Neural crest cell (in vitro differentiated cells): ENCODE measurements around the gene ZNF808. TPM values are rescaled to one million over a fixed set of nuclear protein-coding genes. Genes with fewer than 3 reads are reported as not detected.
"Not testable (repeated sequence)": the region's sequence is repeated elsewhere in the genome, so short reads cannot be mapped to it uniquely, and the experiment has no call there.

ENCODE experiments used
- DNase-seq: peaks from one replicate; pipeline ENCODE4 v3.0.0; 2021; ENCODE audit warnings: low read depth, mixed read lengths, low spot score
- H3K27ac Mint-ChIP-seq: one replicate; pipeline ENCODE4 v1.8.0; 2021; ENCODE audit warnings: mild to moderate bottlenecking, mixed read lengths; ENCODE audit not compliant: unreplicated experiment
- H3K27me3 Mint-ChIP-seq: 2 replicates; pipeline ENCODE4 v1.8.0; 2021; ENCODE audit warnings: low read depth, mild to moderate bottlenecking, mixed read lengths
- H3K36me3 Mint-ChIP-seq: 2 replicates; pipeline ENCODE4 v1.8.0; 2021; ENCODE audit warnings: low read depth, mild to moderate bottlenecking, mixed read lengths
- H3K4me1 Mint-ChIP-seq: 2 replicates; pipeline ENCODE4 v1.8.0; 2021; ENCODE audit warnings: mixed read lengths
- H3K4me3 Mint-ChIP-seq: one replicate; pipeline ENCODE4 v1.8.0; 2021; ENCODE audit warnings: mild to moderate bottlenecking, mixed read lengths
- H3K9me3 Mint-ChIP-seq: 2 replicates; pipeline ENCODE4 v1.8.0; 2021; ENCODE audit warnings: mixed read lengths
- total RNA-seq: library from RNA; stranded (reverse); gene quantifications from 2 replicates; pipeline ENCODE4 v1.2.1, GENCODE V29; 2021
- TF ChIP-seq, protein P1 (sequence below): fragments of 200-600 bp; sonication (generic); conservative IDR thresholded peaks from 2 replicates; pipeline ENCODE4 v1.5.0; 2021; ENCODE audit warnings: antibody characterized with exemption, mild to moderate bottlenecking

The ZNF808 gene
- total RNA-seq, 1 donor from 2014 or later = 23.4 TPM

GRCh38 chr19:52520013-52520412 lies 7.5 kb upstream of the ZNF808 start:
- Mint-ChIP-seq H3K9me3 (no peaks in the 10 kb centered on the region), H3K27ac (no peak overlapping the region), H3K4me3 (no peak overlapping the region), H3K27me3 (no peaks in the 10 kb centered on the region), H3K36me3 (peaks cover 3% of the 10 kb centered on the region), H3K4me1 (peaks cover 17% of the 10 kb centered on the region)
- DNase-seq = no peak
- TF ChIP-seq, protein P1, sequence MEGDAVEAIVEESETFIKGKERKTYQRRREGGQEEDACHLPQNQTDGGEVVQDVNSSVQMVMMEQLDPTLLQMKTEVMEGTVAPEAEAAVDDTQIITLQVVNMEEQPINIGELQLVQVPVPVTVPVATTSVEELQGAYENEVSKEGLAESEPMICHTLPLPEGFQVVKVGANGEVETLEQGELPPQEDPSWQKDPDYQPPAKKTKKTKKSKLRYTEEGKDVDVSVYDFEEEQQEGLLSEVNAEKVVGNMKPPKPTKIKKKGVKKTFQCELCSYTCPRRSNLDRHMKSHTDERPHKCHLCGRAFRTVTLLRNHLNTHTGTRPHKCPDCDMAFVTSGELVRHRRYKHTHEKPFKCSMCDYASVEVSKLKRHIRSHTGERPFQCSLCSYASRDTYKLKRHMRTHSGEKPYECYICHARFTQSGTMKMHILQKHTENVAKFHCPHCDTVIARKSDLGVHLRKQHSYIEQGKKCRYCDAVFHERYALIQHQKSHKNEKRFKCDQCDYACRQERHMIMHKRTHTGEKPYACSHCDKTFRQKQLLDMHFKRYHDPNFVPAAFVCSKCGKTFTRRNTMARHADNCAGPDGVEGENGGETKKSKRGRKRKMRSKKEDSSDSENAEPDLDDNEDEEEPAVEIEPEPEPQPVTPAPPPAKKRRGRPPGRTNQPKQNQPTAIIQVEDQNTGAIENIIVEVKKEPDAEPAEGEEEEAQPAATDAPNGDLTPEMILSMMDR = no peak

DNA sequence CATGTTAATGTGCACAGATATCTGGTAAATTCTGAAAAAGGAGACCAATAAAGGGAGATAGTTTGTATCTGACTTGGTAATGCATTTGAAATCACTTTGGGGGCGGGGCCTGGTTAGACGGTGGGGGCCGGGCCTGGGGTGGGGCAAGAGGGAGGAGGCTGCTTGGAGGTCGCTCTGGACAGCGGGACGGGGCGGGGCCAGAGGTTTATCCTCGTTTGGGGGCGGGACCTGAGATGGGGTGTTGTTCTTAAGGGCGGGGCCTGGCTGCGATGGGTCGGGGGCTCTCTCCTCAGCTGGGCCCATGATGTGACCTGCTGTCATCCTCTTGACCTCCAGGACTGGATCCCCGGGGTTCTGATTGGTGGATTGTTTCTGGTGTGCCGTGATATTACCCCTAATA lies 4.9 kb upstream of the ZNF808 start:
- TF ChIP-seq, protein P1 = no peak
- Mint-ChIP-seq H3K27ac (no peak overlapping the region), H3K9me3 (no peaks in the 10 kb centered on the region), H3K27me3 (no peaks in the 10 kb centered on the region), H3K4me1 (peaks cover 24% of the 10 kb centered on the region), H3K36me3 (no peaks in the 10 kb centered on the region), H3K4me3 (peak overlapping the region; percentile 39)
- no peak for DNase-seq

DNA sequence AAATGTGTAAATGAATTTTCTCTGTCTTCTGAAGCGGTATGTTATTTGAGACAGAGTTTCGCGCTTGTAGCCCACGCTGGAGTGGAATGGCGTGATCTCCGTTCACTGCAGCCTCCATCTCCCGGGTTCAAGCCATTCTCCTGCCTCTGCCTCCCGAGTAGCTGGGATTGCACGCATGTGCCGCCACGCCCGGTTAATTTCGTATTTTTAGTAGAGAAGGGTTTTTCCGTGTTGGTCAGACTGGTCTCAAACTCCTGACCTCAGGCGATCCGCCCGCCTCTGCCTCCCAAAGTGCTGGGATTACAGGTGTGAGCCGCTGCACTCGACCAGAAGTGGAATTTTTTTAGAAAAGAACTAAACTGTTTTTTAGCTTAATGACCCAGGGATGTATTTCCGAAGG lies 3.4 kb upstream of the ZNF808 start:
- Mint-ChIP-seq H3K4me3 (no peak overlapping the region), H3K27ac (no peak overlapping the region), H3K4me1 (peaks cover 27% of the 10 kb centered on the region), H3K27me3 (no peaks in the 10 kb centered on the region), H3K36me3 (no peaks in the 10 kb centered on the region), H3K9me3 (no peaks in the 10 kb centered on the region)
- TF ChIP-seq, protein P1 = no peak
- no peak for DNase-seq

GRCh38 chr19:52527956-52528351 lies 486 bp downstream of the ZNF808 start:
- peak overlapping the region; percentile 95 for H3K4me3 Mint-ChIP-seq

GRCh38 chr19:52532480-52532879 lies 5.0 kb downstream of the ZNF808 start:
- Mint-ChIP-seq H3K27ac (no peak overlapping the region), H3K36me3 (no peaks in the 10 kb centered on the region)
- TF ChIP-seq, protein P1 = no peak

More at GRCh38 chr19:52527956-52528351, 486 bp downstream of the ZNF808 start:
- TF ChIP-seq, protein P1 = no peak
- no peaks in the 10 kb centered on the region for H3K9me3 Mint-ChIP-seq
- H3K4me1 Mint-ChIP-seq = peaks cover 19% of the 10 kb centered on the region
- no peaks in the 10 kb centered on the region for H3K27me3 Mint-ChIP-seq
- H3K36me3 Mint-ChIP-seq = no peaks in the 10 kb centered on the region
- DNase-seq = no peak
- peak overlapping the region; percentile 96 for H3K27ac Mint-ChIP-seq

DNA sequence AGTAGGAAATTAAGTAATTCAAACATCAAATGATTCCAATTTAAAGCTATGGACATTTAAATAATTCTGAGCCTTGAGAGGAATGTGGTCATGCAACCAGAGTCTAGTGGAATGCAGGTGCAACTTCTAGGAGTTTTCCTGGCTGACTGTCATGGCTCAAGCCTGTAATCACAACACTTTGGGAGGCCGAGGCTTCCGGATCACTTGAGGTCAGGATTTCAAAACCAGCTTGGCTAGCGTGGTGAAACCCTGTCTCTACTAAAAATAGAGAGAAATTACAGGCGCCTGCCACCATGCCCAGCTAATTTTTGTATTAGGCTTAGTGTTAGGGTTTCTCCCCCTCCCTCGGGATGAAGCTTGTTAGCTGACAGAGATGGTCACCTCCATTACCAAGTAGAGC lies 6.4 kb downstream of the ZNF808 start:
- Mint-ChIP-seq H3K4me3 (peak overlapping the region; percentile 96), H3K4me1 (peaks cover 38% of the 10 kb centered on the region), H3K9me3 (no peaks in the 10 kb centered on the region), H3K36me3 (peaks cover 3% of the 10 kb centered on the region), H3K27ac (no peak overlapping the region), H3K27me3 (peaks cover 13% of the 10 kb centered on the region)
- DNase-seq = no peak
- TF ChIP-seq, protein P1 = no peak

More at GRCh38 chr19:52532480-52532879, 5.0 kb downstream of the ZNF808 start:
- Mint-ChIP-seq H3K27me3 (peaks cover 13% of the 10 kb centered on the region), H3K9me3 (no peaks in the 10 kb centered on the region), H3K4me3 (peak overlapping the region; percentile 54), H3K4me1 (peaks cover 43% of the 10 kb centered on the region)
- no peak for DNase-seq

- peak overlapping the region; percentile 96 for H3K4me3 Mint-ChIP-seq
- peaks cover 13% of the 10 kb centered on the region for H3K27me3 Mint-ChIP-seq
- H3K36me3 Mint-ChIP-seq, H3K9me3 Mint-ChIP-seq, DNase-seq: not testable (repeated sequence)
- peaks cover 35% of the 10 kb centered on the region for H3K4me1 Mint-ChIP-seq
- H3K27ac Mint-ChIP-seq = peak overlapping the region; percentile 63
These were observed 7.9 kb downstream of the ZNF808 start for GRCh38 chr19:52535385-52535770.
